Esophagus muscularis mucosa (tissue), 3 donors: ENCODE measurements around the gene ANP32B.

ENCODE experiments used
- CTCF ChIP-seq, 3 experiments: fragments of 200-600 bp in 2 of 3; fragments of 450-650 bp in 1 of 3; sonication (generic) in 2 of 3; IDR thresholded peaks; one replicate each; pipeline ENCODE4 v1.5.1; 2017 to 2019; ENCODE audit warnings: antibody characterized with exemption in 3 of 3, mild to moderate bottlenecking in 2 of 3, moderate library complexity in 1 of 3
- POLR2AphosphoS5 ChIP-seq, 2 donors: sonication (generic); formaldehyde crosslinking; IDR thresholded peaks; one replicate each; pipeline ENCODE4 v1.6.1; 2017; ENCODE audit warnings: antibody characterized with exemption in 2 of 2

GRCh38 chr9:98020476-98021145 lies 37.5 kb downstream of the ANP32B start:
- TF ChIP-seq CTCF (IDR thresholded peaks at IDR 0.05) (no peak), POLR2AphosphoS5 (IDR thresholded peaks at IDR 0.05) (no peak)
